Prostate gland (tissue), 2 donors: Measurements from ENCODE around the gene DHRS4L2.
"Not testable (repeated sequence)": the region's sequence is repeated elsewhere in the genome, so short reads cannot be mapped to it uniquely, and the experiment has no call there.

ENCODE experiments used
- CTCF ChIP-seq, 4 experiments: fragments of 200-600 bp in 2 of 4; fragments of 450-650 bp in 2 of 4; sonication (generic) in 2 of 4; IDR thresholded peaks; 1 replicate in 3 of 4; 2 replicates in 1 of 4; pipeline ENCODE4 v1.5.1; 2016 to 2019; ENCODE audit warnings: antibody characterized with exemption in 4 of 4, mild to moderate bottlenecking in 2 of 4, moderate library complexity in 2 of 4
- POLR2A ChIP-seq: fragments of 450-650 bp; IDR thresholded peaks from one replicate; pipeline ENCODE4 v1.6.1; 2016; ENCODE audit warnings: antibody characterized with exemption, mild to moderate bottlenecking
- POLR2AphosphoS5 ChIP-seq: sonication (generic); formaldehyde crosslinking; IDR thresholded peaks from one replicate; pipeline ENCODE4 v1.6.1; 2017; ENCODE audit warnings: antibody characterized with exemption

DNA sequence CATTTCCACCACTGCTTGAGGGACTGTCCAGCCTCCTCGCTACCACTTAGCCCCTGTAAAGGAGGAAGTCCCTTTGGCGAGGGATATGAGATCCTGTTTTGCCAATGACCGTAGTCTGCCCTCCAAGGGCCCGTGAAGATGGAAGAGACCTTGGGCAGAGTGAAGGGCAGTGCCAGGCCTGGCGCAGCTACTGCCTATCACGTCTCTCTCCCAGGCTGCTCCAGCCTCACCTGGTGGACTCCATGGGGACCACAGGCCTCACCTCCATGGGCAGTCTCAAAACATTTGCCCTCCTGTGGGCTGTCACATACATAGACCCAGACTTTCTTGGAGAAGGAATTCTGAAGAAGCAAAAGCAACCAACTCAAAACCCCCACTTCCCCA, 514 bp upstream of the DHRS4L2 start:
- not testable (repeated sequence) for TF ChIP-seq POLR2AphosphoS5; CTCF (IDR thresholded peaks at IDR 0.05); POLR2A
